Measurements from ENCODE around the gene DHRSX.
"Not testable (repeated sequence)": the region's sequence is repeated elsewhere in the genome, so short reads cannot be mapped to it uniquely, and the experiment has no call there.

Gene DHRSX

GRCh38 chrX:2342874-2343273 lies 157.9 kb downstream of the DHRSX start:
- no peak for DNase-seq

GRCh38 chrX:2342281-2342688 lies 158.5 kb downstream of the DHRSX start:
- DNase-seq, result no peak

GRCh38 chrX:2340991-2341390 lies 159.8 kb downstream of the DHRSX start:
- DNase-seq, result no peak

GRCh38 chrX:2336181-2336580 lies 164.6 kb downstream of the DHRSX start:
- no peak for DNase-seq

- no peak for DNase-seq
Observed at GRCh38 chrX:2334237-2334636, 166.5 kb downstream of the DHRSX start.

GRCh38 chrX:2332252-2332651 lies 168.5 kb downstream of the DHRSX start:
- no peak for DNase-seq

GRCh38 chrX:2330910-2331309 lies 169.9 kb downstream of the DHRSX start:
- DNase-seq, result no peak

- no peak for DNase-seq
Observed at GRCh38 chrX:2330487-2330886, 170.3 kb downstream of the DHRSX start.

- DNase-seq, result no peak
Observed at GRCh38 chrX:2327423-2327822, 173.4 kb downstream of the DHRSX start.

- DNase-seq, result no peak
Observed at GRCh38 chrX:2325076-2325784, 175.5 kb downstream of the DHRSX start.

- DNase-seq, result no peak
Observed at GRCh38 chrX:2324151-2324550, 176.6 kb downstream of the DHRSX start.

GRCh38 chrX:2321411-2321810 lies 179.4 kb downstream of the DHRSX start:
- no peak for DNase-seq

- DNase-seq, result no peak
Observed at GRCh38 chrX:2320580-2321327, 180.0 kb downstream of the DHRSX start.

GRCh38 chrX:2320089-2320488 lies 180.7 kb downstream of the DHRSX start:
- DNase-seq, result no peak

- DNase-seq, result no peak
Observed at GRCh38 chrX:2318371-2318770, 182.4 kb downstream of the DHRSX start.

- DNase-seq, result no peak
Observed at GRCh38 chrX:2317527-2318055, 183.2 kb downstream of the DHRSX start.

GRCh38 chrX:2316534-2316933 lies 184.2 kb downstream of the DHRSX start:
- DNase-seq, result no peak

GRCh38 chrX:2315434-2315833 lies 185.3 kb downstream of the DHRSX start:
- DNase-seq, result no peak

- no peak for DNase-seq
Observed at GRCh38 chrX:2314831-2315365, 185.9 kb downstream of the DHRSX start.

GRCh38 chrX:2313864-2314640 lies 186.7 kb downstream of the DHRSX start:
- no peak for DNase-seq

- not testable (repeated sequence) for DNase-seq
Observed at GRCh38 chrX:2312061-2312591, 188.7 kb downstream of the DHRSX start.

GRCh38 chrX:2311501-2311900 lies 189.3 kb downstream of the DHRSX start:
- no peak for DNase-seq

- no peak for DNase-seq
Observed at GRCh38 chrX:2301901-2302300, 198.9 kb downstream of the DHRSX start.
